Stimulated activated CD8-positive, alpha-beta memory T cell treated with anti-CD3 and anti-CD28 coated beads, Interleukin-15, amount 100 ng/mL, for 1 hour (primary cell): ENCODE measurements around the gene RAB10.
"Not testable (repeated sequence)": the region's sequence is repeated elsewhere in the genome, so short reads cannot be mapped to it uniquely, and the experiment has no call there.

Experiments
- DNase-seq: peaks from one replicate; pipeline ENCODE4 v3.0.0-alpha.2; 2020; ENCODE audit warnings: low read depth

The RAB10 gene

GRCh38 chr2:26089337-26089736, 55.5 kb downstream of the RAB10 start:
- no peak for DNase-seq

GRCh38 chr2:26095758-26096157, 61.9 kb downstream of the RAB10 start:
- no peak for DNase-seq

- DNase-seq, result no peak
These were observed 66.0 kb downstream of the RAB10 start for GRCh38 chr2:26099933-26100332.

GRCh38 chr2:26100384-26100783, 66.5 kb downstream of the RAB10 start:
- no peak for DNase-seq

GRCh38 chr2:26103752-26104151, 69.9 kb downstream of the RAB10 start:
- no peak for DNase-seq

- DNase-seq, result not testable (repeated sequence)
These were observed 74.8 kb downstream of the RAB10 start for GRCh38 chr2:26108701-26109100.

GRCh38 chr2:26112201-26112600, 78.3 kb downstream of the RAB10 start:
- DNase-seq, result no peak

- DNase-seq, result no peak
These were observed 80.3 kb downstream of the RAB10 start for GRCh38 chr2:26114151-26114550.

GRCh38 chr2:26118682-26119081, 84.8 kb downstream of the RAB10 start:
- DNase-seq, result no peak

GRCh38 chr2:26119521-26119920, 85.6 kb downstream of the RAB10 start:
- DNase-seq, result no peak

GRCh38 chr2:26122630-26123029, 88.7 kb downstream of the RAB10 start:
- DNase-seq, result no peak

GRCh38 chr2:26123426-26123825, 89.5 kb downstream of the RAB10 start:
- DNase-seq, result no peak

GRCh38 chr2:26126074-26126473, 92.2 kb downstream of the RAB10 start:
- DNase-seq, result no peak

- DNase-seq, result no peak
These were observed 94.3 kb downstream of the RAB10 start for GRCh38 chr2:26128176-26128575.

GRCh38 chr2:26130763-26131162, 96.9 kb downstream of the RAB10 start:
- DNase-seq, result no peak

- no peak for DNase-seq
These were observed 102.6 kb downstream of the RAB10 start for GRCh38 chr2:26136451-26136850.

- no peak for DNase-seq
These were observed 105.6 kb downstream of the RAB10 start for GRCh38 chr2:26139269-26140183.

GRCh38 chr2:26141145-26141769, 107.4 kb downstream of the RAB10 start:
- no peak for DNase-seq

GRCh38 chr2:26144031-26144430, 110.1 kb downstream of the RAB10 start:
- no peak for DNase-seq

- DNase-seq, result peak; percentile 31
These were observed 111.2 kb downstream of the RAB10 start for GRCh38 chr2:26144953-26145680.

- DNase-seq, result no peak
These were observed 114.6 kb downstream of the RAB10 start for GRCh38 chr2:26148501-26148900.

- no peak for DNase-seq
These were observed 116.4 kb downstream of the RAB10 start for GRCh38 chr2:26150243-26150642.

- no peak for DNase-seq
These were observed 123.7 kb downstream of the RAB10 start for GRCh38 chr2:26157580-26157979.
